Superior temporal gyrus (tissue), 1 donor: Measurements from ENCODE around the gene MET.
"Not testable (repeated sequence)": the region's sequence is repeated elsewhere in the genome, so short reads cannot be mapped to it uniquely, and the experiment has no call there.

Experiments
- DNase-seq: peaks from one replicate; pipeline ENCODE4 v3.0.0-alpha.2; 2016; ENCODE audit errors: extremely low spot score

Gene MET

DNA sequence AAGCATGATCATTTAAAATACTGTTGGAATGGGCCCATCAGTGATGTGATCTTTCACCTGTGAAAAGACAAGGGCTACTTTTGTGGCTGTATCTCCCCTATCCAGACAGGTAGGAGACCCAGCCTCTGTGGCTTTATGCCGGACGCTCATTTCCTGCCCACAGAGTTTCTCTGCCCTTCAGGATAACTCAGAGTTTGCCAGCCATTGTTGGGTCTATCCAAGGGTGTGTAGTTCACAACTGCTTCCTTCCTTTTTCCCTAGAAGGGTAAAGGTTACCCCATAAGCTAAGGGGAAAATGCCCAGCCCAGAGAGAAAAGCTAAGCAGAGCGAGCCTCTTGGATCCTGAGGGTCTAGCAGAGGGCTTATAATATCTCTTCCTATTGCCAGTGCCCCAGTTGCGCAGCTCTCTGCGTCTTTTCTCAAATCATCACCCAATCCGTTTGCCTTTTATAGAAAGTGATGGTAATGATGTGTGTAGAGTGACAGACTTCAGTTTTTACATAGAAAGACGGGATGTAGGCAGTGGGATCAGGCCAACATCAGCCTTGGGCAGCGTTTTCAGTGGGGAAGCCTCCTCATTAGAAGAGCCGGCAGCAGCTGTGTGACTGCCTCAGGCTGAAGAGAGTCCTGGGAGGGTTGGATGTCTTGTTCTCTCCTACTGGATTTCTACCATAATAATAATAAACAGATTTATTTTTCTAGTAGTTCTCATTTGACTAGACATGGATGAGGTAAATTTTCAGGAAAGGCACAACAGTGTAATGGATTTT, 80.5 kb downstream of the MET start:
- DNase-seq = no peak

DNA sequence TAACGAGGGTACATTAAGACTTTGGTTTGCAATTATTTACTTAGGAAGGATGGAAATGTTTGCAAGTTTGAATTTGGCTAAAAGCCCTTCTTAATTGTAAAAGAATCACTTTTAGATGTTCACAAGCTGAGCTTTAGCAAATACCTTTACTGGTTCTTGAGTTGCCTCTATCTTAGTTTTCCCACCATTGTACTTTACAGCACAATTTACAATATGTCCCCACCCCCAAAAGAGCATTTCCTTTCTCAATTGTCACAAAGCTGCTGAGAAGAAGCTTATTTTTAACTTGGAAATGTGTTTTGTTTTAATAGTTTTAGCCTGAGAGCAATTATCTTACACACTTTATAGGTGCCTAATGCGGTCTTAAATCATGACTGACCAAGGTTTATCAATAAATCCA, 81.1 kb downstream of the MET start:
- DNase-seq = no peak

DNA sequence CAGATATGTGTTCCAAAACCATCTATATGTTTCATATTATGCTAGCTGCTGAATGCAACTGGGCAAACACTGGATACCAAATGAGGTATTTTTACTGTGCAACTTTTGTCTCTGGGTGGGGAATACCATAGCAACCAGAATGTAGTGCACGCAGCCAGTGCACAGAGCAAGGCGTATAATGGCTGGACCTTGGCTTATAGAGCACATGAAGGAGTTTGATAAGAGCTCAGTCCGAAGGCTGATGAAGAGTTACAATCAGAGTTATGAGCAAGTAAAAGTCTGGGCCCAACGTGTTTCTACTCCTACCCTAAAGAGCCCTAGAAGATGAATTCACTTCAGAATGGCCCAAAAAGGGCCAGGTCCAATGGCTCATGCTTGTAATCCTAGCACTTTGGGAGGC, 82.2 kb downstream of the MET start:
- no peak for DNase-seq

DNA sequence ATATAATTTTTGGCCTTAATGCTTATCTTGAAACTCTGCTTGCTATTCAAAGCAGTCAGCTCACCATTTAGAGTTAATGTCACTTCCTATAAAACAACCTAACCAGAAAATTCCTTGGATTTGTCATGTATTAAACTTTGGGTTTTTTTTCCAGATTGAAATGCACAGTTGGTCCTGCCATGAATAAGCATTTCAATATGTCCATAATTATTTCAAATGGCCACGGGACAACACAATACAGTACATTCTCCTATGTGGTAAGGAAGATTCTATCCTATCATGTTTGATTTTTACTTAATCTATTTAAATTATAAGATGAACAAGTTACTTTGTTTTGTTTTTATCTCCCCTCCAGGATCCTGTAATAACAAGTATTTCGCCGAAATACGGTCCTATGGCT, 85.3 kb downstream of the MET start:
- DNase-seq = no peak

DNA sequence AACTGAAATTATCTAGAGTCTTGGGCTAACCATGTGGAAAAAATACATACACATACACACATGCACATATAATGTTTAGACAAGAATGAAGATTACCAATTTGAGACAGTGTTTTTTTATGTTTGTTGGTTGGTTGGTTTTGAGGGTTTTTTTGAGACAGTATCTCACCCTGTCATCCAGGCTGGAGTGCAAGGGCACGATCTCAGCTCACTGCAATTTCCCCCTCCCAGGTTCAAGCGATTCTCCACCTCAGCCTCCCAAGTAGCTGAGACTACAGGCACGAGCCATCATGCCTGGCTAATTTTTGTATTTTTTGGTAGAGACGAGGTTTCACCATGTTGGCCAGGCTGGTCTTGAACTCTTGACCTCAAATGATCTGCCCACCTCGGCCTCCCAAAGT, 87.6 kb downstream of the MET start:
- DNase-seq = not testable (repeated sequence)

DNA sequence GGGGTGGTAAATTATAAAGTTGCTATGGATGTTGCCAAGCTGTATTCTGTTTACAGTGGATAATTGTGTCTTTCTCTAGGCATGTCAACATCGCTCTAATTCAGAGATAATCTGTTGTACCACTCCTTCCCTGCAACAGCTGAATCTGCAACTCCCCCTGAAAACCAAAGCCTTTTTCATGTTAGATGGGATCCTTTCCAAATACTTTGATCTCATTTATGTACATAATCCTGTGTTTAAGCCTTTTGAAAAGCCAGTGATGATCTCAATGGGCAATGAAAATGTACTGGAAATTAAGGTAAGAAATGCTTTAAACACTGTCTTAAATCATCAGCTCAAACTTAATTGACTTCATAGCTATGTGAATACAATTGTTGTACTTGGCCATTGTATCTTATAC, 91.0 kb downstream of the MET start:
- DNase-seq = no peak

DNA sequence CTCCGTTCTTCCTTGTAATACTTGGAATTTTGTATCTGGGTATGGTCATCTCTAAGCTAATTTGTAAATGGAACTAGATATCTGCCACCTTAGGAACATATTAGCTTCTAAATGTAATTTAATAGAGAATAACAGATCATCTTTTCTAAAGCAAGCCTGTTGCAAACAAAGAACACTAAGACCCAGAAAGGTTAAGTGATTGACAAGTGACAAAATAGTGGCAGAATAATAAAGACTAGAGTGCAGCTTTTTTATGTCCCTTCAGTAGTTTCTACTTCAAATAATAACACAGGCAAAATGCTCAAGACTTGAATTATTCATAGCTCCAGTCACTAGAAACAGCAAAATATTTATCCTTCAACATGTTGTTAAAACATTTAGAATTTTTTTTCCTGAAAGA, 91.7 kb downstream of the MET start:
- DNase-seq = no peak

DNA sequence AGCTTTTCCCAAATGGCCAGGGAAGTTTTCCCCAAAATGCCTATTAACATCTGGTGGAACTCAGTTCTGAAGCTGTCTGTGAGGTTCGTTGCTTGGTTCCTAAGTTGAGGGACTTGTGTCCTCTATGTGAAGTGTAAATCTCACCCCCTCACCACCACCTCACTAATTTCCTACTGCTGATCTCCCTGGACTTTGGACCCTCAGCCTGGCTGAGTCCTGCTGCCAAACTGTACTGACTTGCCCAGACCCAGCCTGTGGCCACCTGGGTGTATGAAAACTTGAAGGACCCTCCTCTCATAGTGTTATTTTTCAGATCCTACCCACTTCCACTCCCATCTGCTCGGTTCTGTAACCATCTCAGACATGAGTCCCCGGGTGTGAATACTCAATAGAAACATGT, 94.9 kb downstream of the MET start:
- no peak for DNase-seq

DNA sequence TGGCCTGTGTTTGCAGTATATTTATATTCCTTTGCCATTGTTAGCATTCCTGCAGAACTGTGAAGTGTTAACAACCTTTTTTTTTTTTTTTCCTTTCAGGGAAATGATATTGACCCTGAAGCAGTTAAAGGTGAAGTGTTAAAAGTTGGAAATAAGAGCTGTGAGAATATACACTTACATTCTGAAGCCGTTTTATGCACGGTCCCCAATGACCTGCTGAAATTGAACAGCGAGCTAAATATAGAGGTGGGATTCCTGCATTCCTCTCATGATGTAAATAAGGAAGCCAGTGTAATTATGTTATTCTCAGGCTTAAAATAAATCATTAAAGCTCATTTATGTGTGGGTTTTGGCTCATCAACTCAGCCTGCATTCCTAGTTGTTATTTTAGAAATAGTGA, 97.5 kb downstream of the MET start:
- DNase-seq = no peak

DNA sequence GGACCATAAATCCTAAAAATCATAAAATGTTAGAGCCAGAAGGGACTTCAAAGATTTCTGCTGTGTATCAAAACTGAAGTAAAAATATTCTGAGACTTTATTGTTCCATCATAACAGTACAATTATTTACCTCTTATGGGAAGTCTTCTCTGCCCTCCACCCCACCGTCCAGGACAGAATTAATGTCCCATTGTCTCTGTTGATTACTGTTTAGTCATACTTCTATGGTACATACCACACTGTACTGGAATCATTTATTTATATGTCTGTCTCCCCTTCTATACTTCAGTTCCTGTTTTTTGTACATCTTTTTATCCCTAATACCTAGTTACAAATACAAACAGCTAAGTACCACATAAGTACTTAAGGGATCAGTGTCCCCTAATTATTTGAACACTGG, 98.9 kb downstream of the MET start:
- no peak for DNase-seq

DNA sequence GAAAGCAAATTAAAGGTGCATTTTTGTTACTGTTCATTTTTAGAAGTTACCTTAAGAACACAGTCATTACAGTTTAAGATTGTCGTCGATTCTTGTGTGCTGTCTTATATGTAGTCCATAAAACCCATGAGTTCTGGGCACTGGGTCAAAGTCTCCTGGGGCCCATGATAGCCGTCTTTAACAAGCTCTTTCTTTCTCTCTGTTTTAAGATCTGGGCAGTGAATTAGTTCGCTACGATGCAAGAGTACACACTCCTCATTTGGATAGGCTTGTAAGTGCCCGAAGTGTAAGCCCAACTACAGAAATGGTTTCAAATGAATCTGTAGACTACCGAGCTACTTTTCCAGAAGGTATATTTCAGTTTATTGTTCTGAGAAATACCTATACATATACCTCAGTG, 99.6 kb downstream of the MET start:
- no peak for DNase-seq

DNA sequence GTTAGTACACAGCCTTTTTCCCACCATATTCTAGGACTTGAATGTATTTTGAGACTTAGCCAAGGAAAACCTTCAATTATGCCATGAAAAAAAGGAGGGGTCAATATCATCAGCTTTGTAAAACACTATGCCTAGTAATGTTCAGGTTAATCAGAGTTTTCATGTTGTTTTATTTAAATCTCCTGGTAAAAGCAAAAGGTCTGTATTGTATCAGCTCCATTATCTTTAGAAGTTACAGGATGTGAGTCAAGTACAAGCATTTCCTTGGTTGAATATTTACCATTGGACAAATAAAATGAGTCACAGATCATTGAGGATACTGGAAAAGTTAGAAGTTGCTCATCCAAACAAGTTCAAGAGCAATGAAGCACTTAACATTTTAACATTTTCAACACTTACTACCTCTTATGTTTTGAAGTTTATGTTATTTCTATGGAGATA, 100.4 kb downstream of the MET start:
- no peak for DNase-seq

DNA sequence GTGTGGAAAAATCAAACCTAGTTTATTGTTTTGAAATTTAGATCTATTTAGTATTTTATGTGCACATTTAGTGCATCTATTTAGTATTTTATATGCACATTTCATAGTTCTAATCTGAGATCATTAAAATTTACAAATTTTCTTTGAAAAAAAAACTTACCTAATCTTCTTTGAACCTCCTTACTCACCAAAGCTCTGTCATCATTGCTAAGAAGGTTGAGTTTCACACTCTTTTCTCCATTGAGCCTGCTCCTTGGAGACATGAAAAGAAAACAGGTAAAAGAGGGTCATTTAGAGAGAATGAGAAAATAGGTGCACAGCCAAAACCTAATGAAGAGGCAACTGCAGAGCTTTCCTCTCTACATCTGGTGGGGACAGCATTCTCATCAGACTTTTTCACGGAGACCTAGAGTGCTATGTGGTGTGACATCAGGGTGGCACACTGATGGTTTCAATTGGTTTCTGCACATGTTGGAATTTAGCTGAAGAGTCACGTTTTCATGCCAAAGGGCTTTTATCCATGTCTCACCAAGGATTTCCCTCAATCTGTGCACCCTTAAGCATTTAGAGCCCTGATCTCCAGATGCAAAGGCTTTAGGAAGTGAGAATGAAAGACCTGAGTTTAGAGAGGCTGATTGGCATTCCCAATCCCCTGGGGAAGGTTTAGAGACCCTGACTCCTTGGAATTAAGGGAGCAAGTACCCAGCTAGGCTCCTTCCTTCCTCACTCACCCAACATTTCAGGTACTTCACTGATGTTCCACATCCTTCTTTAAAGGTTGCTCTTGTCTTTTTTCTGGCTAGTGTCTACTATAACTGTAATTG, 101.1 kb downstream of the MET start:
- DNase-seq = no peak

DNA sequence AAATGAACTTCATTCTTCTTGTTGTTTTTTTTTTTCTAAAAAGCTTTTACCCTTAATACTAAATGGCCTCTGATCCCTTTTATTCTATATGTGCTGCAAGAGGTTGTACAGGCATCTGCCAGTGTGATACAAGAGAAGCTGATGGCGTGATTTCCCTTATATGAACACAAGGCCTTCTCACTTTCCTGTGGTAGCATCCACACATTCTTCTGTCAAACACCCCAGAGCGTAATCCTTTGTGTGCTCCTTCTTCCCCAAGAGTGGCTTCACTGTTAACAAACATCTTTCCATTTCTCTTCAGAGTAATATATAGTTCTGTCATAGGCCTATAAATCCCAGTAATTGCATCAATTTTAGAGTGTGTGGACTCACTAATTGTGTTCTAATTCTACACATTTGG, 104.0 kb downstream of the MET start:
- no peak for DNase-seq

DNA sequence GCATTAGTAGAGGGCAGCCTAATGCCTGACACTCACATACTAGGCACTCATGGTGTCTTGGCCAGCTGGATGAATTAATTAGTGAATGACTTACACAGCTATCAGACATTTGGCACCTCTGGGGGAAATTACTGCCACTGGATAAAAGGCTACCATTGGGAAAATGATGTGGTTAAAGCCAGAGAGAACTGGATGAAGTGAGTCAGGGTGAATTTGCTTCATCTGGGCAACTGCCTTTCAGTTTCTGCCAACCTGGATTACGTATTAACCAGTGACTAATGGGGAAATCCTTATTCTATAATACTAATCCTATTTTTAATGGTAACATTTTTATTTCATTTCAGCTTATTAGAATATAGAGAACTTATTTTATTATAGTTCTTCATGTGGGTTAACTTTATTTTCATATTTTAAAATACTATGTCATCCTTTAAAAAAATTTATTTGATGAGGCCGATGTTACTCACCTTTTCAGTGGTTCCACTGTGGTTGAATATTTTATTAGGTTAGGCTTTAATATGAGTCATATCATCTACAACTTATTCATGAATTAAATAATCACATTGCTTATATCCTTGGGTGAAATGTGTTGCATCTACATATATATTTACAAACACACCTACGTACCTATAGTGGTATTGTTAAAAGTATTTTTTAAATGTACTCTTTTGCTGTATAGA, 104.8 kb downstream of the MET start:
- DNase-seq = no peak

DNA sequence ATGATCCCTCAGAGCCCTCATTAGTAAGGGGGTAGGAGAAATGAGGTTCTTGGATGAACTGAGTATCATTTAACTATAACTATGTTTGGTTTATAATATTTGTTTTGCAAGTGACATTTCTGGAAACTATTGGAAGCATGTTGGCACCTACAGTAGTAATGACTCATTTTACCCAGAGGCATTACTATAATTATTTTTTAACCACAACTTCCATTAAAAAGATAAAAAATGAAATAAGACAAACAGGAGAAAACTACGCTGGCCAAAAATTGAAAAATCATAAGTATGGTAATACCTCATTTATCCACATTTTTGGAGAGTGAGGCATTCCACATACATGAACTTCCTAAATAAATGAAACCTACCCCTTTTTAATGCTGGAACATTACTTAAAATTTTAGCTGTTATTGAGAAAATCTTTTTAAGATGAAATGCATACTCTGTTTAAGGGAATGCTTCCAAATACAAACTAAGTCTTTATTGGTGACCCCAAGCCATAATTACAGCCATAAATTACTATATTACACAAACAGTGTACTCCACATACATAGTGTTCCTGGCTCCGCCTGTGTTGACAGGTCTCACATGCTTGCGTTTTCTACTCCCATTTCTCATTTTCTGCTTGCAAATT, 105.8 kb downstream of the MET start:
- DNase-seq = no peak

DNA sequence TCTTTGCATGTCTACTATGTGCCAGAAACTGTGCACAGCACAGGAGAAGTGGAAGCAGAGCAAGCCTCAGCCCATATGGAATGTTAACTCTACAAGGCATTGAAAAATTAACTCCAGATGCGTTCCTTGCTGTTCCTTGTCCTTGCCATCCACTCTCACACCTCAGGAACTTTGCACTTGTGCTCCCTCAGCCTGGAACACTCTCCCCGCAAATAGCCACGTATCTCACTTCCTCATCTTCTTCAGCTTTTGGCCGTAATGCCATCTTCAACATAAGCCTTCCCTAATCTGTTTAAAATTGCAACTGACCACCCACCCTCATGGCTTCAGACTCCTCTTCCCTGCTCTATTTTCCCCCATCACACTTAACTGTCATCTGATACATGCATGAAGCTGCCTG, 107.2 kb downstream of the MET start:
- no peak for DNase-seq

DNA sequence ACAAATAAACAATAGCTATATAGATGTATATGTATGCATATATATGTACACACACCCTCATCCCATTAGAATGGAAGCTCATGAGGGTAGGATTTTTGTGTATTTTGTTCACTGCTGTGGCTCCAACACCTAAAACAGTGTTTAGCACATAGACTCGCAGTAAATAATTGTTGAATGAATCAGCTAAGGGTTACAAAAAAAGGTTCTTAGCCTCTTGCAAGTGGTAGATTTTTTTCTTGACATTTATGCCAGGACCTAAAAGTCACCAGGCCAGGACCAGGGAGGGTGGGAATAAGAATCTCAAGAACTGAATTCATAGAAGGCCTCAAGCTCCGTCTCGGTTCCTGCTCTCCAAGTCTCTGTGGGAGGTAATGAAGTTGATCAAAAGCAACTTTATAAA, 107.9 kb downstream of the MET start:
- DNase-seq = no peak

DNA sequence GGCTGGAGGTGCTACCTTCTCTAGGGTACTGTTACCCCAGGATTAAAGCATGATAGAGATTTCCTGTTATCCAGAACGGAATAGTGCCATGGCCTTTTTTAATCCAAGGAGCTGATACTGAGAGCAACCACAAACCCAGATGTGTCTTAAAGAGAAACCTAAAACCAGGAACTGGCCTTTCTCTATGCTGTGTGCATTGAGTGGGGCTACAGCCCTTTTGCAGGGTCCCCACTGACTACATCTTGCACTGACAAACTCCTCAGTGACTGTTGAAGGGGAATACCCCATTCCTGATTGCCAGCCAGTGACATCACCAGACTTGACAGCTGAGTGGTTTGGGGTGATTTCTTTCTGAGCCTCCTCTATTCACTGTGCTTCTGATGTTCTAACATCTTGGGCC, 108.5 kb downstream of the MET start:
- DNase-seq = no peak

DNA sequence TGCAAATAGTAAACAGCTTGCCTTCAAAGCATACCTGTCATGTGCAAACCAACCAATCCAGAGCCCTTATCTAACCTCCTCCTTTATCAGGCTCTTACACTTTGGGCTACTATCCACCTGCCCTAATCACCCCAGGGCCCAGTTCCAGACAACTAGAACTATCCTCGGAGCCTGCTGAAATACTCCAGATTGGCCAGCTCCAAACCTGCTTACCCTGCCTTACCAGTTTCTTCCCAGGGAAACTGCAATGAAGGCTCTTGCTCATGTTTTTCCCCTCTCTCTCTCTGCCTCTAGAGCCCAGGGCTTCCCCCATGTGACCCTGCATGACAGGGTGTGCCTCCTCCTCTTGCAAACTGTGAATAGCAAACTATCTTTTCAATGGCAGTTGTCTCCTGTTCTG, 109.0 kb downstream of the MET start:
- no peak for DNase-seq

DNA sequence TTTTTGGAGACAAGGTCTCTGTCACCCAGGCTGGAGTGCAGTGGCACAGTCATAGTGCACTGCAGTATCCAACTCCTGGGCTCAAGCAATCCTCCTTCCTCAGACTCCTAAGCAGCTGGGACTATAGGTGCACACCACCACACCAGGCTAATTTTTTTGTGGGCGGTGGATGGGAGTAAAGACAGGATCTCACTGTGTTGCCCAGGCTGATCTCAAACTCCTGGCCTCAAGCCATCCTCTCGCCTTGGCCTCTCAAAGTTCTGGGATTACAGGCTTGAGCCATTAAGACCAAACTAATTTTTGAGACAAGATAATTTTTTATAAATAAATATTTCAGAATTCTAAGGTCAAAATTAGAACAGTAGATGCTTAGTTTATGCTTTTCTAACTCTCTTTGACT, 109.6 kb downstream of the MET start:
- DNase-seq = no peak

DNA sequence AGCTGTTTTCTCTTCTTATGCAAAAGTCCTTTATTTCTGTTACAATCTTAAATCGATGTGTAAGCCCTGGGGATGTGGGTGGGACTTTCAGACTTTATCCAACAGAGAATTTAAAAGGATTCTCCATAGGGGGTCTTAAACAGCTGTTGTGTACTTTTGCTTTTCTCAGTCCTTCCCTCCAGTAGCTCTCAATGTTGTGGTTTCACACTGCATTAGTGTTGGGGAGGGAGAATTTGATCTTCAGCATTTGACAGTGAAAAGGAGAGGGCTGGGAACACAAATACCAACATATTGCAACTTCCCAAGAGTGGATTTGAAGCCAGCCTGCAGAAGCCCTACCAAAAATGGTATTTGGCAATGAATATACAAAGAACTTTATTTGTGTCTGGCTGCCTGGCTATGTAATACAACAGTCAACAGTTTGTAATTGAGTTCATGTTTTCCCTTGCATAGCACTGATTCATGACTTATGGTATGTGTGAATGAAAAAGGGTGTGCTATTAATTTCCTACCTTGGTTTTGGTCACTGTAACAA, 110.2 kb downstream of the MET start:
- DNase-seq = no peak
